Choroid plexus epithelial cell (primary cell): ENCODE data around the gene METTL6.

Experiments
- DNase-seq: peaks from one replicate; pipeline ENCODE4 v3.0.0-alpha.2; 2010; ENCODE audit warnings: low read depth
- H3K4me3 ChIP-seq: 2 replicates; pipeline ENCODE4 v1.5.1; 2011; ENCODE audit warnings: low read depth, mild to moderate bottlenecking, control low read depth, low read length, moderate library complexity
- CTCF ChIP-seq: conservative IDR thresholded peaks from 2 replicates; pipeline ENCODE4 v1.5.1; 2011; ENCODE audit warnings: low read depth, mild to moderate bottlenecking, control low read depth, inconsistent platforms, low read length, moderate library complexity

METTL6 gene

GRCh38 chr3:15455756-15456155 lies 28.4 kb upstream of the METTL6 start:
- H3K4me3 ChIP-seq, result no peak overlapping the region
- no peak for TF ChIP-seq CTCF
- no peak for DNase-seq

- TF ChIP-seq CTCF, result no peak
- no peak for DNase-seq
- no peak overlapping the region for H3K4me3 ChIP-seq
These were observed 27.6 kb upstream of the METTL6 start for GRCh38 chr3:15454965-15455364.

- no peak for TF ChIP-seq CTCF
- no peak for DNase-seq
- H3K4me3 ChIP-seq, result no peak overlapping the region
These were observed 26.8 kb upstream of the METTL6 start for GRCh38 chr3:15453991-15454625.

- no peak for TF ChIP-seq CTCF
- no peak overlapping the region for H3K4me3 ChIP-seq
- no peak for DNase-seq
These were observed 26.2 kb upstream of the METTL6 start for GRCh38 chr3:15453501-15453900.

- TF ChIP-seq CTCF, result no peak
- H3K4me3 ChIP-seq, result no peak overlapping the region
- DNase-seq, result no peak
These were observed 25.6 kb upstream of the METTL6 start for GRCh38 chr3:15452961-15453360.

- H3K4me3 ChIP-seq, result no peak overlapping the region
- TF ChIP-seq CTCF, result no peak
- no peak for DNase-seq
These were observed 24.8 kb upstream of the METTL6 start for GRCh38 chr3:15452156-15452555.
